Measurements from ENCODE around the gene CATSPERD. TPM values are rescaled to one million over a fixed set of nuclear protein-coding genes. Genes with fewer than 3 reads are reported as not detected.

CATSPERD gene
- total RNA-seq, 1 donor from 2014 or later, result not detected

- H4K20me1 ChIP-seq (ENCODE audit: insufficient read depth, low read length), result peaks cover 7% of the 10 kb centered on the region
- no peak overlapping the region for H3K4me3 ChIP-seq (ENCODE audit: insufficient read depth, low read depth, low read length)
- peaks cover 9% of the 10 kb centered on the region for H3K79me2 ChIP-seq (ENCODE audit: insufficient read depth, low read length)
- no peak overlapping the region for H3K27ac Mint-ChIP-seq (ENCODE audit: unreplicated experiment)
- H2AFZ ChIP-seq (ENCODE audit: low read depth, low read length), result no peak overlapping the region
- H3K4me1 ChIP-seq (ENCODE audit: insufficient read depth, low read length), result peaks cover 7% of the 10 kb centered on the region
- H3K4me1 Mint-ChIP-seq (ENCODE audit: low read depth, unreplicated experiment), result peaks cover 5% of the 10 kb centered on the region
- H3K27ac ChIP-seq (ENCODE audit: low read depth, low read length), result no peak overlapping the region
- peaks cover 2% of the 10 kb centered on the region for H3K9me3 Mint-ChIP-seq (ENCODE audit: unreplicated experiment)
- no peak overlapping the region for H3K9ac ChIP-seq (ENCODE audit: low read length)
- DNase-seq (ENCODE audit: low read depth), result no peak
- TF ChIP-seq CTCF (IDR thresholded peaks at IDR 0.05; ENCODE audit: insufficient read depth, low read depth, low read length) (no peak), EZH2 (IDR thresholded peaks at IDR 0.05; ENCODE audit: insufficient read depth, low read length) (no peak)
- H3K4me2 ChIP-seq (ENCODE audit: low read length), result no peak overlapping the region
- H3K36me3 Mint-ChIP-seq (ENCODE audit: low read depth, unreplicated experiment), result peaks cover 9% of the 10 kb centered on the region
- no peak overlapping the region for H3K4me3 Mint-ChIP-seq (ENCODE audit: unreplicated experiment)
- H3K27me3 ChIP-seq (ENCODE audit: insufficient read depth, low read length), result no peaks in the 10 kb centered on the region
- H3K27me3 Mint-ChIP-seq (ENCODE audit: low read depth, unreplicated experiment), result no peaks in the 10 kb centered on the region
- H3K9me3 ChIP-seq (ENCODE audit: insufficient read depth, low read depth, low read length), result no peaks in the 10 kb centered on the region
- no peak for FAIRE-seq
- H3K36me3 ChIP-seq (ENCODE audit: insufficient read depth, low read length), result peaks cover 5% of the 10 kb centered on the region
Observed at GRCh38 chr19:5788422-5788821, 68.0 kb downstream of the CATSPERD start.

GRCh38 chr19:5789351-5789761 is 68.9 kb downstream of the CATSPERD start:
- Histone ChIP-seq H3K36me3 (ENCODE audit: insufficient read depth, low read length) (peaks cover 5% of the 10 kb centered on the region), H3K4me2 (ENCODE audit: low read length) (no peak overlapping the region), H3K4me1 (ENCODE audit: insufficient read depth, low read length) (peaks cover 7% of the 10 kb centered on the region), H3K27ac (ENCODE audit: low read depth, low read length) (no peak overlapping the region), H2AFZ (ENCODE audit: low read depth, low read length) (no peak overlapping the region), H3K9me3 (ENCODE audit: insufficient read depth, low read depth, low read length) (no peaks in the 10 kb centered on the region), H4K20me1 (ENCODE audit: insufficient read depth, low read length) (peaks cover 7% of the 10 kb centered on the region), H3K79me2 (ENCODE audit: insufficient read depth, low read length) (peaks cover 9% of the 10 kb centered on the region), H3K9ac (ENCODE audit: low read length) (no peak overlapping the region), H3K4me3 (ENCODE audit: insufficient read depth, low read depth, low read length) (no peak overlapping the region), H3K27me3 (ENCODE audit: insufficient read depth, low read length) (no peaks in the 10 kb centered on the region)
- DNase-seq (ENCODE audit: low read depth) (no peak), FAIRE-seq (no peak)
- peaks cover 2% of the 10 kb centered on the region for H3K9me3 Mint-ChIP-seq (ENCODE audit: unreplicated experiment)
- H3K27me3 Mint-ChIP-seq (ENCODE audit: low read depth, unreplicated experiment), result no peaks in the 10 kb centered on the region
- TF ChIP-seq CTCF (IDR thresholded peaks at IDR 0.05; ENCODE audit: insufficient read depth, low read depth, low read length) (no peak), EZH2 (IDR thresholded peaks at IDR 0.05; ENCODE audit: insufficient read depth, low read length) (no peak)
- no peak overlapping the region for H3K4me3 Mint-ChIP-seq (ENCODE audit: unreplicated experiment)
- peaks cover 9% of the 10 kb centered on the region for H3K36me3 Mint-ChIP-seq (ENCODE audit: low read depth, unreplicated experiment)
- H3K27ac Mint-ChIP-seq (ENCODE audit: unreplicated experiment), result peak overlapping the region; percentile 58
- peaks cover 5% of the 10 kb centered on the region for H3K4me1 Mint-ChIP-seq (ENCODE audit: low read depth, unreplicated experiment)

- Histone ChIP-seq H3K9ac (ENCODE audit: low read length) (peak overlapping the region; percentile 93), H2AFZ (ENCODE audit: low read depth, low read length) (no peak overlapping the region), H3K79me2 (ENCODE audit: insufficient read depth, low read length) (peaks cover 9% of the 10 kb centered on the region), H3K9me3 (ENCODE audit: insufficient read depth, low read depth, low read length) (no peaks in the 10 kb centered on the region), H3K27me3 (ENCODE audit: insufficient read depth, low read length) (no peaks in the 10 kb centered on the region), H3K27ac (ENCODE audit: low read depth, low read length) (peak overlapping the region; percentile 91), H4K20me1 (ENCODE audit: insufficient read depth, low read length) (peaks cover 7% of the 10 kb centered on the region), H3K4me2 (ENCODE audit: low read length) (peak overlapping the region; percentile 86), H3K4me3 (ENCODE audit: insufficient read depth, low read depth, low read length) (peak overlapping the region; percentile 76), H3K36me3 (ENCODE audit: insufficient read depth, low read length) (peaks cover 5% of the 10 kb centered on the region), H3K4me1 (ENCODE audit: insufficient read depth, low read length) (peaks cover 7% of the 10 kb centered on the region)
- Mint-ChIP-seq H3K4me3 (ENCODE audit: unreplicated experiment) (peak overlapping the region; percentile 98), H3K27ac (ENCODE audit: unreplicated experiment) (peak overlapping the region; percentile 99), H3K36me3 (ENCODE audit: low read depth, unreplicated experiment) (peaks cover 9% of the 10 kb centered on the region), H3K9me3 (ENCODE audit: unreplicated experiment) (peaks cover 2% of the 10 kb centered on the region), H3K4me1 (ENCODE audit: low read depth, unreplicated experiment) (peaks cover 5% of the 10 kb centered on the region), H3K27me3 (ENCODE audit: low read depth, unreplicated experiment) (no peaks in the 10 kb centered on the region)
- DNase-seq (ENCODE audit: low read depth) (no peak), FAIRE-seq (no peak)
- TF ChIP-seq CTCF (IDR thresholded peaks at IDR 0.05; ENCODE audit: insufficient read depth, low read depth, low read length) (no peak), EZH2 (IDR thresholded peaks at IDR 0.05; ENCODE audit: insufficient read depth, low read length) (no peak)
Observed at GRCh38 chr19:5789886-5790558, 69.6 kb downstream of the CATSPERD start.
